A549 (cell line): ENCODE results near the gene STX8.

Experiments used
- BHLHE40 ChIP-seq: IDR thresholded peaks from 2 replicates; pipeline ENCODE4 v1.6.1; 2012; ENCODE audit warnings: low read depth, low read length, inconsistent platforms
- CBX2 ChIP-seq: fragments of 200-600 bp; sonication (generic); IDR thresholded peaks from 2 replicates; pipeline ENCODE4 v1.6.1; 2016; ENCODE audit warnings: low read depth, mild to moderate bottlenecking, borderline replicate concordance

DNA sequence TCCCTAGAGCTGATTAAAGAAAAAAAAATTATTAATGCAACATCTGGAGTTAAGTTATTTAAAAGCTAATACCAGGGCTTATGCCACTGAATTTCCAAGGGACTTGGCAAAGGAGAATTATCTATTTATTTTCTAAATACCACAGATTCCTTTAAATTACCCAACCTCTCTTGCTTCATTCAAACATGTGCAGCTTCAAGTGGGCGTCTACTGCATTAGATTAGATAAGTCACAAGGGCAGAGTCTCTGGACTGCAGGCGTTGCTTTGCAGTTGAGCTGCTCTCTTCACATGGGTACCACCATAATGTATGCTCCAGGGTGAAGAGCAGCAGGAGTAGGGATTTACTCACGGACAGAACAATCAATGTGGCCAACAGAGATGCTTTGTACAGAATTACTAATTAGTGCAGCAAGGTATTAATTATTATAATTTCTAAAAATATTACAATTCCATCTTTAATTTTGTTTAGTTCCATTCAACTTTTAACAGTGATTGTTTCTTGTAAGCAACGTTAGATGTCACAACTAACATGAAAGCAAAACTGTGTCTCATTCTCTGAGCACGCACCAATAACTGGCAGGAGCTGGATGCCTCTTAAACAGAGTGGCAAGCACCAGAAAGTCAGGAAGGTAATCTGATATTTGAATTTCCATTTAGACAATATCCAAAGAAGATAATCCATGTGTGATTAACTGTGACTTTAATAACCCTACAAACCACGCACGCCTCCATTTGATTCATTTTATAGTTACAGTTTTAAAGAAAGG is 214.2 kb downstream of the STX8 start:
- peak; percentile 46 for TF ChIP-seq BHLHE40
- no peak for TF ChIP-seq CBX2
